Measurements from ENCODE around the gene AFP. TPM values are rescaled to one million over a fixed set of nuclear protein-coding genes. Genes with fewer than 3 reads are reported as not detected.
"Not testable (repeated sequence)": the region's sequence is repeated elsewhere in the genome, so short reads cannot be mapped to it uniquely, and the experiment has no call there.

Gene AFP
- polyA plus RNA-seq, 1 donor from 2014 or later, result not detected

DNA sequence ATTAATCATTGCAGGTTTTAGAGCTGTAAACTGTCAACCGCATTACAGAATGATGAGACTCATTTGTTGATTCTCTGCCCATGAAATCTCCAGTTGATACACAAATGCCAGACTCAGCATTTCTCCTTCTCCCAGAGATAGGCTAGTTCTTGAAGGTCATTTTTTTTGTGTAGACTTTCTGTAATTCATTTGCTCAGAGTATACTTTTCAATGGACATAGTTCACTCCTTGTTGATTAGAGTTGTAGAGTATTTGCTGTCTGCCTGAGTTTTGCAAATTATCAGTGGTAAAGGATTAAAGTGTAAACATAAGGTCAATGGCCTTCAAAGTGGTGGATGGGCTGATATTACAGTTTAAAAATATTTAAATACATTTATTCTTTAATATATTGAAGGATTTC lies 47.1 kb upstream of the AFP start:
- Histone ChIP-seq H3K36me3 (ENCODE audit: insufficient read depth, low read length) (no peaks in the 10 kb centered on the region), H2AFZ (ENCODE audit: low read depth, low read length) (no peak overlapping the region), H3K9ac (ENCODE audit: low read length) (no peak overlapping the region), H3F3A (ENCODE audit: insufficient read depth, low read length, poor library complexity, severe bottlenecking) (no peaks in the 10 kb centered on the region), H3K4me3 (ENCODE audit: low read length) (no peak overlapping the region), H3K4me2 (ENCODE audit: low read length) (no peak overlapping the region), H3K79me2 (replicated peaks; ENCODE audit: insufficient read depth, low read length) (no peaks in the 10 kb centered on the region), H3K9me3 (ENCODE audit: low read length) (no peaks in the 10 kb centered on the region), H3K27me3 (ENCODE audit: insufficient read depth, low read depth, low read length) (no peaks in the 10 kb centered on the region), H3K9me2 (ENCODE audit: insufficient read depth, low read length) (no peaks in the 10 kb centered on the region), H4K20me1 (ENCODE audit: insufficient read depth) (no peaks in the 10 kb centered on the region), H3K27ac (ENCODE audit: low read length) (no peak overlapping the region)
- TF ChIP-seq, protein P1, sequence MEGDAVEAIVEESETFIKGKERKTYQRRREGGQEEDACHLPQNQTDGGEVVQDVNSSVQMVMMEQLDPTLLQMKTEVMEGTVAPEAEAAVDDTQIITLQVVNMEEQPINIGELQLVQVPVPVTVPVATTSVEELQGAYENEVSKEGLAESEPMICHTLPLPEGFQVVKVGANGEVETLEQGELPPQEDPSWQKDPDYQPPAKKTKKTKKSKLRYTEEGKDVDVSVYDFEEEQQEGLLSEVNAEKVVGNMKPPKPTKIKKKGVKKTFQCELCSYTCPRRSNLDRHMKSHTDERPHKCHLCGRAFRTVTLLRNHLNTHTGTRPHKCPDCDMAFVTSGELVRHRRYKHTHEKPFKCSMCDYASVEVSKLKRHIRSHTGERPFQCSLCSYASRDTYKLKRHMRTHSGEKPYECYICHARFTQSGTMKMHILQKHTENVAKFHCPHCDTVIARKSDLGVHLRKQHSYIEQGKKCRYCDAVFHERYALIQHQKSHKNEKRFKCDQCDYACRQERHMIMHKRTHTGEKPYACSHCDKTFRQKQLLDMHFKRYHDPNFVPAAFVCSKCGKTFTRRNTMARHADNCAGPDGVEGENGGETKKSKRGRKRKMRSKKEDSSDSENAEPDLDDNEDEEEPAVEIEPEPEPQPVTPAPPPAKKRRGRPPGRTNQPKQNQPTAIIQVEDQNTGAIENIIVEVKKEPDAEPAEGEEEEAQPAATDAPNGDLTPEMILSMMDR (IDR thresholded peaks at IDR 0.05; ENCODE audit: poor library complexity, severe bottlenecking), result no peak
- TF ChIP-seq TAF1 (IDR thresholded peaks at IDR 0.05; ENCODE audit: low read depth) (no peak), MXI1 (conservative IDR thresholded peaks at IDR 0.05; ENCODE audit: poor library complexity, severe bottlenecking) (no peak), EZH2 (IDR thresholded peaks at IDR 0.05; ENCODE audit: borderline replicate concordance, insufficient read depth, low read length, poor library complexity, severe bottlenecking) (no peak), RAD21 (conservative IDR thresholded peaks at IDR 0.05) (no peak), SMC3 (conservative IDR thresholded peaks at IDR 0.05; ENCODE audit: poor library complexity) (no peak), POLR2AphosphoS5 (IDR thresholded peaks at IDR 0.05) (no peak), EP300 (conservative IDR thresholded peaks at IDR 0.05; ENCODE audit: poor library complexity, severe bottlenecking) (no peak)
- TF ChIP-seq, protein P2, sequence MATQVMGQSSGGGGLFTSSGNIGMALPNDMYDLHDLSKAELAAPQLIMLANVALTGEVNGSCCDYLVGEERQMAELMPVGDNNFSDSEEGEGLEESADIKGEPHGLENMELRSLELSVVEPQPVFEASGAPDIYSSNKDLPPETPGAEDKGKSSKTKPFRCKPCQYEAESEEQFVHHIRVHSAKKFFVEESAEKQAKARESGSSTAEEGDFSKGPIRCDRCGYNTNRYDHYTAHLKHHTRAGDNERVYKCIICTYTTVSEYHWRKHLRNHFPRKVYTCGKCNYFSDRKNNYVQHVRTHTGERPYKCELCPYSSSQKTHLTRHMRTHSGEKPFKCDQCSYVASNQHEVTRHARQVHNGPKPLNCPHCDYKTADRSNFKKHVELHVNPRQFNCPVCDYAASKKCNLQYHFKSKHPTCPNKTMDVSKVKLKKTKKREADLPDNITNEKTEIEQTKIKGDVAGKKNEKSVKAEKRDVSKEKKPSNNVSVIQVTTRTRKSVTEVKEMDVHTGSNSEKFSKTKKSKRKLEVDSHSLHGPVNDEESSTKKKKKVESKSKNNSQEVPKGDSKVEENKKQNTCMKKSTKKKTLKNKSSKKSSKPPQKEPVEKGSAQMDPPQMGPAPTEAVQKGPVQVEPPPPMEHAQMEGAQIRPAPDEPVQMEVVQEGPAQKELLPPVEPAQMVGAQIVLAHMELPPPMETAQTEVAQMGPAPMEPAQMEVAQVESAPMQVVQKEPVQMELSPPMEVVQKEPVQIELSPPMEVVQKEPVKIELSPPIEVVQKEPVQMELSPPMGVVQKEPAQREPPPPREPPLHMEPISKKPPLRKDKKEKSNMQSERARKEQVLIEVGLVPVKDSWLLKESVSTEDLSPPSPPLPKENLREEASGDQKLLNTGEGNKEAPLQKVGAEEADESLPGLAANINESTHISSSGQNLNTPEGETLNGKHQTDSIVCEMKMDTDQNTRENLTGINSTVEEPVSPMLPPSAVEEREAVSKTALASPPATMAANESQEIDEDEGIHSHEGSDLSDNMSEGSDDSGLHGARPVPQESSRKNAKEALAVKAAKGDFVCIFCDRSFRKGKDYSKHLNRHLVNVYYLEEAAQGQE (IDR thresholded peaks at IDR 0.05; ENCODE audit: borderline replicate concordance), result no peak

DNA sequence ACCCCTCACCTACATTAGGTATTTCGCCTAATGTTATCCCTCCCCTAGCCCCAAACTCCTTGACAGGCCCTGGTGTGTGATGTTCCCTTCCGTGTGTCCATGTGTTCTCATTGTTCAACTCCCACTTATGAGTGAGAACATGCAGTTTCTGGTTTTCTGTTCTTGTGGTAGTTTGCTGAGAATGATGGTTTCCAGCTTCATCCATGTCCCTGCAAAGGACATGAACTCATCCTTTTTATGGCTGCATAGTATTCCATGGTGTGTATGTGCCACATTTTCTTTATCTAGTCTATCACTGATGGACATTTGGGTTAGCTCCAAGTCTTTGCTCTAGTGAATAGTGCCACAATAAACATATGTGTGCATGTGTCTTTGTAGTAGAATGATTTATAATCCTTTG lies 46.4 kb upstream of the AFP start:
- not testable (repeated sequence) for H3K27ac ChIP-seq (ENCODE audit: low read length); H3K27me3 ChIP-seq (ENCODE audit: insufficient read depth, low read depth, low read length); H3K9ac ChIP-seq (ENCODE audit: low read length); H3K9me3 ChIP-seq (ENCODE audit: low read length); H3F3A ChIP-seq (ENCODE audit: insufficient read depth, low read length, poor library complexity, severe bottlenecking); H3K4me3 ChIP-seq (ENCODE audit: low read length); H2AFZ ChIP-seq (ENCODE audit: low read depth, low read length); H4K20me1 ChIP-seq (ENCODE audit: insufficient read depth); H3K79me2 ChIP-seq (replicated peaks; ENCODE audit: insufficient read depth, low read length); H3K9me2 ChIP-seq (ENCODE audit: insufficient read depth, low read length); H3K4me2 ChIP-seq (ENCODE audit: low read length); H3K36me3 ChIP-seq (ENCODE audit: insufficient read depth, low read length)

DNA sequence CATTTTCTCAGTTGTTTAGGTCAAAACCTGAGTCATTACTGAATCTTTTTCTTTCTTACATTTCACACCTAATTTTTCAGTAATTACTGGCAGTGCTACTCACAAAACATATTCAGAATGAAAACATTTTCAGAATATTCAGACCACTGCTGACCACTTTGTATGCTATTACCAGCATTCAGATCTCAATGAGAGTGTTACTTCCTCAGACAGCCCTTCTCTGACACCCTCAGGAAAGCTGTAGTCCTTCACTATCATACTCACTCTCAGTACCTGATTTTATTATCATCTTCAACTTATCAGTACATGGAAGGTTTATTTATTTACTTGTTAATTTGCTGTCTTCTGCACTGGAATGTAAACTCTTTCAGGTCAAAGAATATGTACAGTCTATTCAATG lies 44.2 kb upstream of the AFP start:
- Histone ChIP-seq H3K79me2 (replicated peaks; ENCODE audit: insufficient read depth, low read length) (no peaks in the 10 kb centered on the region), H3K27me3 (ENCODE audit: insufficient read depth, low read depth, low read length) (no peaks in the 10 kb centered on the region), H4K20me1 (ENCODE audit: insufficient read depth) (no peaks in the 10 kb centered on the region), H3K9me2 (ENCODE audit: insufficient read depth, low read length) (no peaks in the 10 kb centered on the region), H3K36me3 (ENCODE audit: insufficient read depth, low read length) (no peaks in the 10 kb centered on the region), H2AFZ (ENCODE audit: low read depth, low read length) (no peak overlapping the region), H3K27ac (ENCODE audit: low read length) (no peak overlapping the region), H3K4me2 (ENCODE audit: low read length) (no peak overlapping the region), H3K9me3 (ENCODE audit: low read length) (no peaks in the 10 kb centered on the region), H3K4me3 (ENCODE audit: low read length) (no peak overlapping the region), H3F3A (ENCODE audit: insufficient read depth, low read length, poor library complexity, severe bottlenecking) (no peaks in the 10 kb centered on the region), H3K9ac (ENCODE audit: low read length) (no peak overlapping the region)
- TF ChIP-seq RAD21 (conservative IDR thresholded peaks at IDR 0.05) (no peak), EP300 (conservative IDR thresholded peaks at IDR 0.05; ENCODE audit: poor library complexity, severe bottlenecking) (no peak), SMC3 (conservative IDR thresholded peaks at IDR 0.05; ENCODE audit: poor library complexity) (no peak), TAF1 (IDR thresholded peaks at IDR 0.05; ENCODE audit: low read depth) (no peak), MXI1 (conservative IDR thresholded peaks at IDR 0.05; ENCODE audit: poor library complexity, severe bottlenecking) (no peak), EZH2 (IDR thresholded peaks at IDR 0.05; ENCODE audit: borderline replicate concordance, insufficient read depth, low read length, poor library complexity, severe bottlenecking) (no peak), POLR2AphosphoS5 (IDR thresholded peaks at IDR 0.05) (no peak)
- TF ChIP-seq, protein P1 (IDR thresholded peaks at IDR 0.05; ENCODE audit: poor library complexity, severe bottlenecking), result no peak
- TF ChIP-seq, protein P2 (IDR thresholded peaks at IDR 0.05; ENCODE audit: borderline replicate concordance), result no peak

All from neural cell (in vitro differentiated cells).